Endothelial cell of umbilical vein (primary cell): ENCODE measurements around the gene GPATCH2. TPM values are rescaled to one million over a fixed set of nuclear protein-coding genes. Genes with fewer than 3 reads are reported as not detected.

Experiments used
- BruUV-seq: library from RNA; stranded (reverse); fragments of 400-500 nt; replicated peaks from 2 replicates; lab custom pipeline; 2021; lab: Mats Ljungman, UMichigan
- CTCF ChIA-PET: fragments of 300-600, 350-600 bp; sonication (Branson Sonifier 250); formaldehyde crosslinking; loops from one replicate; lab custom pipeline; 2021; ENCODE audit warnings: antibody characterized with exemption, inconsistent platforms; lab: Charles Lee
- POLR2A ChIA-PET: fragments of 300-600, 350-600 bp; sonication (Branson Sonifier 250); formaldehyde crosslinking; loops from one replicate; lab custom pipeline; 2021; ENCODE audit warnings: antibody characterized with exemption, inconsistent platforms; lab: Charles Lee
- DNase-seq: peaks from one replicate; pipeline ENCODE4 v3.0.0-alpha.2; 2011; ENCODE audit warnings: low read depth, low spot score
- FAIRE-seq: peaks from 2 replicates; lab custom pipeline; 2011; peaks lifted over from hg19 to GRCh38; lab: Jason Lieb, UNC
- H2AFZ ChIP-seq: 2 replicates; pipeline ENCODE4 v1.6.0; 2012; ENCODE audit warnings: low read depth, low read length, control low read depth, inconsistent platforms
- H3K27ac ChIP-seq: 2 replicates; pipeline ENCODE4 v1.5.1; 2011; ENCODE audit warnings: low read depth, mild to moderate bottlenecking, control low read depth, low read length, moderate library complexity; ENCODE audit not compliant: insufficient read depth
- H3K27me3 ChIP-seq, 2 experiments: 2 replicates each; pipeline versions ENCODE4 v1.6.0 to v1.6.1; 2011; ENCODE audit warnings: low read length in 2 of 2, mixed read lengths in 1 of 2; ENCODE audit not compliant: control insufficient read depth in 2 of 2, insufficient read depth in 2 of 2
- H3K36me3 ChIP-seq, 2 experiments: 2 replicates in 1 of 2; 3 replicates in 1 of 2; pipeline ENCODE4 v1.5.1; 2011; ENCODE audit warnings: low read length in 2 of 2, mild to moderate bottlenecking in 1 of 2, moderate library complexity in 1 of 2; ENCODE audit not compliant: control insufficient read depth in 2 of 2, insufficient read depth in 2 of 2; ENCODE audit errors: extremely low read depth in 1 of 2
- H3K4me1 ChIP-seq: 3 replicates; pipeline ENCODE4 v1.5.1; 2011; ENCODE audit warnings: mild to moderate bottlenecking, low read length; ENCODE audit not compliant: control insufficient read depth, insufficient read depth; ENCODE audit errors: extremely low read depth
- H3K4me2 ChIP-seq: 2 replicates; pipeline ENCODE4 v1.6.1; 2011; ENCODE audit warnings: low read length, control low read depth, mixed read lengths; ENCODE audit not compliant: insufficient read depth
- H3K4me3 ChIP-seq, 3 experiments: fragments of 200-600 bp in 1 of 3; sonication (generic), shearing (Covaris generic) in 1 of 3; replicated peaks in 1 of 3; 2 replicates each; pipeline ENCODE4 v1.5.1; 2011 to 2016; ENCODE audit warnings: control low read depth in 3 of 3, low read length in 3 of 3, mild to moderate bottlenecking in 2 of 3, inconsistent platforms in 1 of 3, low read depth in 1 of 3, moderate library complexity in 1 of 3; ENCODE audit not compliant: insufficient read depth in 1 of 3
- H3K79me2 ChIP-seq: 2 replicates; pipeline ENCODE4 v1.6.0; 2012; ENCODE audit warnings: low read length, inconsistent platforms; ENCODE audit not compliant: control insufficient read depth, insufficient read depth
- H3K9ac ChIP-seq: replicated peaks from 2 replicates; pipeline ENCODE3; 2011; ENCODE audit warnings: low read length, control low read depth; ENCODE audit not compliant: insufficient read depth; ENCODE audit errors: extremely low read depth
- H3K9me1 ChIP-seq: replicated peaks from 3 replicates; pipeline ENCODE4 v1.6.0; 2011; ENCODE audit warnings: mild to moderate bottlenecking, low read length; ENCODE audit not compliant: control insufficient read depth, insufficient read depth; ENCODE audit errors: extremely low read depth
- H3K9me3 ChIP-seq: replicated peaks from 2 replicates; pipeline ENCODE4 v1.5.1; 2012; ENCODE audit warnings: low read length, inconsistent platforms; ENCODE audit not compliant: control insufficient read depth, insufficient read depth
- H4K20me1 ChIP-seq: replicated peaks from 2 replicates; pipeline ENCODE3; 2011; ENCODE audit warnings: mild to moderate bottlenecking, low read length; ENCODE audit not compliant: control insufficient read depth, insufficient read depth; ENCODE audit errors: extremely low read depth
- CTCF ChIP-seq, 2 donors: IDR thresholded peaks; 1 replicate in 1 of 2; 2 replicates in 1 of 2; pipeline ENCODE4 v1.5.1; 2011; ENCODE audit warnings: low read length in 2 of 2, mild to moderate bottlenecking in 2 of 2, moderate library complexity in 2 of 2, control low read depth in 1 of 2, inconsistent platforms in 1 of 2, low read depth in 1 of 2; ENCODE audit not compliant: insufficient read depth in 1 of 2; ENCODE audit errors: extremely low read depth in 1 of 2
- EZH2 ChIP-seq: IDR thresholded peaks from 2 replicates; pipeline ENCODE4 v1.6.1; 2012; ENCODE audit warnings: borderline replicate concordance, low read depth, mild to moderate bottlenecking, moderate library complexity, low read length, inconsistent platforms; ENCODE audit not compliant: severe bottlenecking
- FOS ChIP-seq: IDR thresholded peaks from 2 replicates; pipeline ENCODE4 v1.6.1; 2011; ENCODE audit warnings: mild to moderate bottlenecking, low read length, moderate library complexity, borderline replicate concordance; ENCODE audit not compliant: insufficient read depth
- GATA2 ChIP-seq: IDR thresholded peaks from 2 replicates; pipeline ENCODE4 v1.7.0; 2011; ENCODE audit warnings: low read depth, mild to moderate bottlenecking, moderate library complexity, mixed read lengths, low read length; ENCODE audit not compliant: insufficient read length, insufficient read depth
- JUN ChIP-seq: IDR thresholded peaks from 2 replicates; pipeline ENCODE4 v1.6.1; 2011; ENCODE audit warnings: borderline replicate concordance, low read depth; ENCODE audit not compliant: insufficient read length, insufficient read depth
- MAX ChIP-seq: IDR thresholded peaks from 2 replicates; pipeline ENCODE4 v1.6.1; 2011; ENCODE audit not compliant: insufficient read depth, insufficient read length
- MYC ChIP-seq: IDR thresholded peaks from one replicate; pipeline ENCODE4 v1.6.1; 2011; ENCODE audit warnings: mild to moderate bottlenecking, low read depth, low read length
- POLR2A ChIP-seq: IDR thresholded peaks from 2 replicates; pipeline ENCODE4 v1.6.1; 2012; ENCODE audit warnings: low read depth, mild to moderate bottlenecking, control low read depth, low read length
- POLR2AphosphoS5 ChIP-seq: IDR thresholded peaks from 2 replicates; pipeline ENCODE4 v1.6.1; 2012; ENCODE audit warnings: low read depth, mild to moderate bottlenecking, control low read depth, low read length, moderate library complexity; ENCODE audit not compliant: insufficient read depth
- dilution Hi-C: fragments of 300-500 bp; cut with MboI; formaldehyde crosslinking; loops from one replicate; pipeline ENCODE4 v1.15.0; 2019; ENCODE audit warnings: low sequenced_read_pairs; ENCODE audit not compliant: extremely low pct_ligation_motif_present
- intact Hi-C: fragments of 100-400 bp; cut with micrococcal nuclease; formaldehyde crosslinking; loops from one replicate; pipeline ENCODE4 v1.10.0; 2022
- polyA plus RNA-seq, 4 experiments: library from polyadenylated mRNA; depleted of rRNA in 3 of 4; stranded (reverse) in 3 of 4; unstranded in 1 of 4; fragments of >200 nt; gene quantifications; 2 replicates each; pipeline versions ENCODE4 v1.2.1 to v1.2.3, GENCODE V29; 2011 to 2012; ENCODE audit warnings: missing spikeins in 1 of 4
- total RNA-seq: library from RNA; stranded (reverse); gene quantifications from 2 replicates; pipeline ENCODE4 v1.2.3, GENCODE V29; 2021

Gene GPATCH2
- total and polyA plus RNA-seq, 2 donors (not counting 3 experiments of a cell fraction or from before 2014, with no cell fraction given) = 3.3 to 15.6 TPM

DNA sequence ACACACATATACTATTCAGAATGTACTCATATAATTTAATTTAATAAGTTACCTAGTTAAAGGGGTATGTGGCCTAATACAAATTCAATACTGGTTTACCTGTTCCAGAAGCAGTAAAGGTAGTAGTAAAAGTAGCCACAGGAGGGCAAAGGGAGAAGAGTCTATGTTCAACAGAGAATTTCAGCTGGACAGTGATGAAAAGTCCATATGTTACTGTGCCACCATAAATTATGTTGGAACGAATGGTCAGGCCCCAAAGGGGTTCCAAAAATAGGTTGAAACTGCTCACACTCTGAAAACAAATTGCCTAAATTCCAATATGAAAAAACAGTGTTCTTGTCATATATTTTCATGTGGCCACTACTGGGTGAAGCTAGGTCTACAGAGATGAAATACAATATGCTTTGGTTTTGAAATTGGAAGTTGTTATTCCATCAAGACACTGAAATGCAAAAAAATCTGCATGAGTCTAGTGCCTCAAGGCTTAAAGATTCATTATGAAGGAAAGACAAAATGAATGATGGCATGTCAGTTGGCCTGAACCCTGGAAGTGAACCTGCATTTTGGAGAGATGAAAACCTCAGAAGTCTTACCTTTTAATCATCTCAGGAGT is 78.4 kb downstream of the GPATCH2 start:
- CTCF ChIA-PET = interaction anchor here (2.2 kb wide), 1 partner anchor 11 kb away, joined by 7 read pairs; no protein-coding TSS in a partner anchor
- no TSS peak for BruUV-seq
- Histone ChIP-seq H3K4me3 (no peak overlapping the region), H3K9ac (no peak overlapping the region), H3K27ac (no peak overlapping the region), H3K79me2 (no peaks in the 10 kb centered on the region), H3K27me3 (no peaks in the 10 kb centered on the region), H2AFZ (no peak overlapping the region), H3K4me1 (no peaks in the 10 kb centered on the region), H3K36me3 (no peaks in the 10 kb centered on the region), H3K9me1 (no peaks in the 10 kb centered on the region), H3K4me2 (no peak overlapping the region), H3K9me3 (no peaks in the 10 kb centered on the region), H4K20me1 (no peaks in the 10 kb centered on the region)
- intact Hi-C loops = no loop called here
- TF ChIP-seq POLR2A (no peak), POLR2AphosphoS5 (no peak), JUN (no peak), CTCF (IDR thresholded peaks at IDR 0.05; ENCODE audit: extremely low read depth in 1 of 2, insufficient read depth in 1 of 2, low read depth in 1 of 2, low read length in 2 of 2) (no peak), EZH2 (no peak), GATA2 (no peak), MAX (no peak), FOS (no peak), MYC (no peak)
- FAIRE-seq (no peak), DNase-seq (no peak)
- POLR2A ChIA-PET = no interaction called here
- dilution Hi-C loops = no loop called here
